SK-N-SH treated with all-trans-retinoic acid at 6 μM for 48 hours (cell line): Measurements from ENCODE around the gene PCTP.

Source experiments
- ATAC-seq: fragments of 200-7000 bp; cut with Tn5 transposase; 3 replicates; pipeline ENCODE4 v1.9.1; 2020; ENCODE audit warnings: mild to moderate bottlenecking, moderate library complexity
- ARNTL ChIP-seq: fragments of 450-650 bp; formaldehyde crosslinking; IDR thresholded peaks from 2 replicates; pipeline ENCODE4 v1.5.0; 2020; ENCODE audit warnings: low read depth, mild to moderate bottlenecking, moderate library complexity, borderline replicate concordance
- BACH2 ChIP-seq: fragments of 250-450 bp; sonication (Bioruptor Pico); IDR thresholded peaks from 2 replicates; pipeline ENCODE4 v1.9.0; 2021; ENCODE audit warnings: mild to moderate bottlenecking, borderline replicate concordance
- CSDC2 ChIP-seq: fragments of 250-450 bp; sonication (Bioruptor Pico); IDR thresholded peaks from 2 replicates; pipeline ENCODE4 v1.5.0; 2020; ENCODE audit warnings: mild to moderate bottlenecking, moderate library complexity
- ESRRG ChIP-seq: fragments of 250-450 bp; sonication (Bioruptor Pico); IDR thresholded peaks from 2 replicates; pipeline ENCODE4 v1.6.1; 2021; ENCODE audit warnings: mild to moderate bottlenecking
- GLIS3 ChIP-seq: fragments of 250-450 bp; sonication (Bioruptor Pico); IDR thresholded peaks from 2 replicates; pipeline ENCODE4 v1.5.0; 2020; ENCODE audit warnings: mild to moderate bottlenecking, moderate library complexity
- ISL1 ChIP-seq: fragments of 250-450 bp; sonication (Bioruptor Pico); IDR thresholded peaks from 2 replicates; pipeline ENCODE4 v2.1.2; 2022; ENCODE audit warnings: mild to moderate bottlenecking, moderate library complexity
- OSR1 ChIP-seq: fragments of 250-450 bp; sonication (Bioruptor Pico); IDR thresholded peaks from 2 replicates; pipeline ENCODE4 v1.8.0; 2022; ENCODE audit warnings: moderate library complexity, mild to moderate bottlenecking, inconsistent platforms
- PPARA ChIP-seq: fragments of 250-450 bp; sonication (Bioruptor Pico); IDR thresholded peaks from 2 replicates; pipeline ENCODE4 v1.5.0; 2020; ENCODE audit warnings: mild to moderate bottlenecking, borderline replicate concordance
- RARB ChIP-seq: fragments of 250-450 bp; sonication (Bioruptor Pico); IDR thresholded peaks from 2 replicates; pipeline ENCODE4 v1.8.0; 2021; ENCODE audit warnings: mild to moderate bottlenecking, moderate library complexity
- SNAI2 ChIP-seq: fragments of 250-450 bp; sonication (Bioruptor Pico); IDR thresholded peaks from 2 replicates; pipeline ENCODE4 v1.5.0; 2020; ENCODE audit warnings: mild to moderate bottlenecking, moderate library complexity
- TCF4 ChIP-seq: fragments of 250-450 bp; sonication (Bioruptor Pico); IDR thresholded peaks from 2 replicates; pipeline ENCODE4 v1.8.0; 2021; ENCODE audit warnings: mild to moderate bottlenecking, moderate library complexity, borderline replicate concordance
- TOX ChIP-seq: fragments of 250-450 bp; sonication (Bioruptor Pico); IDR thresholded peaks from 2 replicates; pipeline ENCODE4 v1.8.0; 2021; ENCODE audit warnings: mild to moderate bottlenecking, moderate library complexity, borderline replicate concordance
- ZC3H10 ChIP-seq: fragments of 250-450 bp; sonication (Bioruptor Pico); IDR thresholded peaks from 2 replicates; pipeline ENCODE4 v1.5.1; 2021; ENCODE audit warnings: mild to moderate bottlenecking, moderate library complexity
- ZFP3 ChIP-seq: fragments of 250-450 bp; sonication (Bioruptor Pico); IDR thresholded peaks from 2 replicates; pipeline ENCODE4 v1.5.0; 2020; ENCODE audit warnings: mild to moderate bottlenecking, moderate library complexity
- ZFP30 ChIP-seq: fragments of 450-650 bp; formaldehyde crosslinking; IDR thresholded peaks from 2 replicates; pipeline ENCODE4 v1.5.0; 2022; ENCODE audit warnings: mild to moderate bottlenecking, moderate library complexity
- ZNF565 ChIP-seq: fragments of 450-650 bp; formaldehyde crosslinking; conservative IDR thresholded peaks from 2 replicates; pipeline ENCODE4 v1.5.0; 2020; ENCODE audit warnings: low read depth, mild to moderate bottlenecking, moderate library complexity
- ZNF70 ChIP-seq: fragments of 450-650 bp; formaldehyde crosslinking; IDR thresholded peaks from 2 replicates; pipeline ENCODE4 v1.5.0; 2020; ENCODE audit warnings: mild to moderate bottlenecking, moderate library complexity
- ZNF8 ChIP-seq: fragments of 450-650 bp; formaldehyde crosslinking; IDR thresholded peaks from 2 replicates; pipeline ENCODE4 v1.5.0; 2020; ENCODE audit warnings: mild to moderate bottlenecking, moderate library complexity
- TF ChIP-seq, protein P1 (sequence below): fragments of 250-450 bp; sonication (Bioruptor Pico); IDR thresholded peaks from 2 replicates; pipeline ENCODE4 v1.5.1; 2021; ENCODE audit warnings: mild to moderate bottlenecking, moderate library complexity
- TF ChIP-seq, protein P2 (sequence below): fragments of 250-450 bp; sonication (Bioruptor Pico); IDR thresholded peaks from 2 replicates; pipeline ENCODE4 v1.5.1; 2020; ENCODE audit warnings: low read depth, mild to moderate bottlenecking, moderate library complexity
- TF ChIP-seq, protein P3 (sequence below): fragments of 250-450 bp; sonication (Bioruptor Pico); IDR thresholded peaks from 2 replicates; pipeline ENCODE4 v1.5.0; 2020; ENCODE audit warnings: mild to moderate bottlenecking, moderate library complexity
- TF ChIP-seq, protein P4 (sequence below): fragments of 250-450 bp; sonication (Bioruptor Pico); IDR thresholded peaks from 2 replicates; pipeline ENCODE4 v1.8.0; 2020; ENCODE audit warnings: mild to moderate bottlenecking, moderate library complexity, borderline replicate concordance
- TF ChIP-seq, protein P5 (sequence below): fragments of 250-450 bp; sonication (Bioruptor Pico); IDR thresholded peaks from 2 replicates; pipeline ENCODE4 v1.8.0; 2021; ENCODE audit warnings: low read depth, mild to moderate bottlenecking, moderate library complexity, borderline replicate concordance

Gene PCTP

DNA sequence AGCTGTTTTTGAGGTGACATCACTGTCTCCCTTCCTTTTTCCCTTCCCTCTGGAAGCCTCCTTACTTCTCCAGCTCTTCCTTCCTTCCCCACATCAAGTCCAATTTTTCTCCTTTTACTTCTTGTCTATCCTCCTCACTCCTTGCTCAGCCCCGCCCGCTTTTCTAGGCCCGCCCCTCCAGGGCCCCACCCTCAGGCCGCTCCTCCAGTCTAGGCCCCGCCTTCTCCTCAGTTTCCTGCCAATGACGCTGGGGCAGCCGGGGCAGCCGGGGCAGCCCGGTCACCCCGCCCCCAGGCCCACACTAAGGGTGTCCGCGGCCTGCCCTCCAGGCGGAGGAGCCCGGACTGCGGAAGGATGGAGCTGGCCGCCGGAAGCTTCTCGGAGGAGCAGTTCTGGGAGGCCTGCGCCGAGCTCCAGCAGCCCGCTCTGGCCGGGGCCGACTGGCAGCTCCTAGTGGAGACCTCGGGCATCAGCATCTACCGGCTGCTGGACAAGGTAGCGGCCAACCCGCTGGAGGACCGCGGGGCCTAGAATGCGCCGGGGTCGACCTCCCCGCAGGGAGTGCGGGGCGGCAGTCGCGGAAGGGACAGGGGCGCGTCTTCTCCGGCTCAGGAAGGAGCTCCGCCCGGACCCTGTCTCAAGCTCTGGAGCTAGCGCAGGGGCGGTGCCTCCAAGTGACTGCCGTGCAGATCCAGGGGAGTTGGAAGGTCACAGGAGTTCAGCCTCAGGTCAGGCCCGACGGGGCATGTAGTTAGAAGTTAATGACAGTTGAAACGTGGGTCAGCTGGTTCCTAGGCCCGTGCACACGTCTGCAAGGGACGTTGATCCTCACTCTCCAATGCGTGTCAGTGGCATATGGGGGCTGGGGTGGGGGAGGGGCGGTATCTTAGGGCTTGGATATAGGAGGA, at the start of gene PCTP:
PCTP (plus strand) TSS at position 302 of the 908 bp plus-strand sequence; CDS start at position 355, 53 bp downstream.
- no peak for TF ChIP-seq ISL1 (CRISPR knock-in tag)
- TF ChIP-seq BACH2 (CRISPR knock-in tag): no peak
- TF ChIP-seq ZNF565: no peak
- no peak for TF ChIP-seq TOX (CRISPR knock-in tag)
- no peak for TF ChIP-seq ZNF70 (CRISPR knock-in tag)
- TF ChIP-seq PPARA: no peak
- no peak; the same call in 1 of the 2 replicates for TF ChIP-seq TCF4 (CRISPR knock-in tag)
- TF ChIP-seq, protein P1, sequence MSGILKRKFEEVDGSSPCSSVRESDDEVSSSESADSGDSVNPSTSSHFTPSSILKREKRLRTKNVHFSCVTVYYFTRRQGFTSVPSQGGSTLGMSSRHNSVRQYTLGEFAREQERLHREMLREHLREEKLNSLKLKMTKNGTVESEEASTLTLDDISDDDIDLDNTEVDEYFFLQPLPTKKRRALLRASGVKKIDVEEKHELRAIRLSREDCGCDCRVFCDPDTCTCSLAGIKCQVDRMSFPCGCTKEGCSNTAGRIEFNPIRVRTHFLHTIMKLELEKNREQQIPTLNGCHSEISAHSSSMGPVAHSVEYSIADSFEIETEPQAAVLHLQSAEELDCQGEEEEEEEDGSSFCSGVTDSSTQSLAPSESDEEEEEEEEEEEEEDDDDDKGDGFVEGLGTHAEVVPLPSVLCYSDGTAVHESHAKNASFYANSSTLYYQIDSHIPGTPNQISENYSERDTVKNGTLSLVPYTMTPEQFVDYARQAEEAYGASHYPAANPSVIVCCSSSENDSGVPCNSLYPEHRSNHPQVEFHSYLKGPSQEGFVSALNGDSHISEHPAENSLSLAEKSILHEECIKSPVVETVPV: no peak
- TF ChIP-seq ESRRG (CRISPR knock-in tag): no peak
- TF ChIP-seq, protein P2, sequence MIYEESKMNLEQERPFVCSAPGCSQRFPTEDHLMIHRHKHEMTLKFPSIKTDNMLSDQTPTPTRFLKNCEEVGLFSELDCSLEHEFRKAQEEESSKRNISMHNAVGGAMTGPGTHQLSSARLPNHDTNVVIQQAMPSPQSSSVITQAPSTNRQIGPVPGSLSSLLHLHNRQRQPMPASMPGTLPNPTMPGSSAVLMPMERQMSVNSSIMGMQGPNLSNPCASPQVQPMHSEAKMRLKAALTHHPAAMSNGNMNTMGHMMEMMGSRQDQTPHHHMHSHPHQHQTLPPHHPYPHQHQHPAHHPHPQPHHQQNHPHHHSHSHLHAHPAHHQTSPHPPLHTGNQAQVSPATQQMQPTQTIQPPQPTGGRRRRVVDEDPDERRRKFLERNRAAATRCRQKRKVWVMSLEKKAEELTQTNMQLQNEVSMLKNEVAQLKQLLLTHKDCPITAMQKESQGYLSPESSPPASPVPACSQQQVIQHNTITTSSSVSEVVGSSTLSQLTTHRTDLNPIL: no peak
- TF ChIP-seq ARNTL: no peak
- TF ChIP-seq, protein P3, sequence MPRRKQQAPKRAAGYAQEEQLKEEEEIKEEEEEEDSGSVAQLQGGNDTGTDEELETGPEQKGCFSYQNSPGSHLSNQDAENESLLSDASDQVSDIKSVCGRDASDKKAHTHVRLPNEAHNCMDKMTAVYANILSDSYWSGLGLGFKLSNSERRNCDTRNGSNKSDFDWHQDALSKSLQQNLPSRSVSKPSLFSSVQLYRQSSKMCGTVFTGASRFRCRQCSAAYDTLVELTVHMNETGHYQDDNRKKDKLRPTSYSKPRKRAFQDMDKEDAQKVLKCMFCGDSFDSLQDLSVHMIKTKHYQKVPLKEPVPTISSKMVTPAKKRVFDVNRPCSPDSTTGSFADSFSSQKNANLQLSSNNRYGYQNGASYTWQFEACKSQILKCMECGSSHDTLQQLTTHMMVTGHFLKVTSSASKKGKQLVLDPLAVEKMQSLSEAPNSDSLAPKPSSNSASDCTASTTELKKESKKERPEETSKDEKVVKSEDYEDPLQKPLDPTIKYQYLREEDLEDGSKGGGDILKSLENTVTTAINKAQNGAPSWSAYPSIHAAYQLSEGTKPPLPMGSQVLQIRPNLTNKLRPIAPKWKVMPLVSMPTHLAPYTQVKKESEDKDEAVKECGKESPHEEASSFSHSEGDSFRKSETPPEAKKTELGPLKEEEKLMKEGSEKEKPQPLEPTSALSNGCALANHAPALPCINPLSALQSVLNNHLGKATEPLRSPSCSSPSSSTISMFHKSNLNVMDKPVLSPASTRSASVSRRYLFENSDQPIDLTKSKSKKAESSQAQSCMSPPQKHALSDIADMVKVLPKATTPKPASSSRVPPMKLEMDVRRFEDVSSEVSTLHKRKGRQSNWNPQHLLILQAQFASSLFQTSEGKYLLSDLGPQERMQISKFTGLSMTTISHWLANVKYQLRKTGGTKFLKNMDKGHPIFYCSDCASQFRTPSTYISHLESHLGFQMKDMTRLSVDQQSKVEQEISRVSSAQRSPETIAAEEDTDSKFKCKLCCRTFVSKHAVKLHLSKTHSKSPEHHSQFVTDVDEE: peak; percentile 81; the same call in 1 of the 2 replicates
- TF ChIP-seq RARB (CRISPR knock-in tag): no peak
- no peak for TF ChIP-seq OSR1 (CRISPR knock-in tag)
- no peak for TF ChIP-seq SNAI2 (CRISPR knock-in tag)
- TF ChIP-seq ZFP3 (CRISPR knock-in tag): peak; percentile 82
- TF ChIP-seq, protein P4, sequence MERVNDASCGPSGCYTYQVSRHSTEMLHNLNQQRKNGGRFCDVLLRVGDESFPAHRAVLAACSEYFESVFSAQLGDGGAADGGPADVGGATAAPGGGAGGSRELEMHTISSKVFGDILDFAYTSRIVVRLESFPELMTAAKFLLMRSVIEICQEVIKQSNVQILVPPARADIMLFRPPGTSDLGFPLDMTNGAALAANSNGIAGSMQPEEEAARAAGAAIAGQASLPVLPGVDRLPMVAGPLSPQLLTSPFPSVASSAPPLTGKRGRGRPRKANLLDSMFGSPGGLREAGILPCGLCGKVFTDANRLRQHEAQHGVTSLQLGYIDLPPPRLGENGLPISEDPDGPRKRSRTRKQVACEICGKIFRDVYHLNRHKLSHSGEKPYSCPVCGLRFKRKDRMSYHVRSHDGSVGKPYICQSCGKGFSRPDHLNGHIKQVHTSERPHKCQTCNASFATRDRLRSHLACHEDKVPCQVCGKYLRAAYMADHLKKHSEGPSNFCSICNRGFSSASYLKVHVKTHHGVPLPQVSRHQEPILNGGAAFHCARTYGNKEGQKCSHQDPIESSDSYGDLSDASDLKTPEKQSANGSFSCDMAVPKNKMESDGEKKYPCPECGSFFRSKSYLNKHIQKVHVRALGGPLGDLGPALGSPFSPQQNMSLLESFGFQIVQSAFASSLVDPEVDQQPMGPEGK (CRISPR knock-in tag): peak; percentile 50; the same call in 1 of the 2 replicates
- 0 out of 2 replicates have a peak, but pooled peaks have one; percentile 86 for TF ChIP-seq GLIS3 (CRISPR knock-in tag)
- TF ChIP-seq ZNF8 (CRISPR knock-in tag): no peak
- 0 out of 2 replicates have a peak, but pooled peaks have one; percentile 71 for TF ChIP-seq CSDC2 (CRISPR knock-in tag)
- TF ChIP-seq, protein P5, sequence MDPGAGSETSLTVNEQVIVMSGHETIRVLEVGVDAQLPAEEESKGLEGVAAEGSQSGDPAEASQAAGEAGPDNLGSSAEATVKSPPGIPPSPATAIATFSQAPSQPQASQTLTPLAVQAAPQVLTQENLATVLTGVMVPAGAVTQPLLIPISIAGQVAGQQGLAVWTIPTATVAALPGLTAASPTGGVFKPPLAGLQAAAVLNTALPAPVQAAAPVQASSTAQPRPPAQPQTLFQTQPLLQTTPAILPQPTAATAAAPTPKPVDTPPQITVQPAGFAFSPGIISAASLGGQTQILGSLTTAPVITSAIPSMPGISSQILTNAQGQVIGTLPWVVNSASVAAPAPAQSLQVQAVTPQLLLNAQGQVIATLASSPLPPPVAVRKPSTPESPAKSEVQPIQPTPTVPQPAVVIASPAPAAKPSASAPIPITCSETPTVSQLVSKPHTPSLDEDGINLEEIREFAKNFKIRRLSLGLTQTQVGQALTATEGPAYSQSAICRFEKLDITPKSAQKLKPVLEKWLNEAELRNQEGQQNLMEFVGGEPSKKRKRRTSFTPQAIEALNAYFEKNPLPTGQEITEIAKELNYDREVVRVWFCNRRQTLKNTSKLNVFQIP: no peak
- TF ChIP-seq ZFP30 (CRISPR knock-in tag): no peak
- no peak for TF ChIP-seq ZC3H10 (CRISPR knock-in tag)
- peak; percentile 98 for ATAC-seq

DNA sequence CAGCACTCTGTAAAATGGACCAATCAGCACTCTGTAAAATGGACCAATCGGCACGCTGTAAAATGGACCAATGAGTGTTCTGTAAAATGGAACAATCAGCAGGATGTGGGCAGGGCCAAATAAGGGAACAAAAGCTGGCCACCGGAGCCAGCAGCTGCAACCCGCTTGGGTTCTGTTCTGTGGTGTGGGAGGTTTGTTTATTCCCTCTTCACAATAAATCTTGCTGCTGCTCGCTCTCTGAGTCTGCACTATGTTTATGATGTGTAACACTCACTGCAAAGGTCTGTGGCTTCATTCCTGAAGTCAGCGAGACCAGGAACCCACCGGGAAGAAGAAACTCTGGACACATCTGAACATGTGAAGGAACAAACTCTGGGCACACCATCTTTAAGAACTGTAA, 48.7 kb upstream of the PCTP start:
- no peak for ATAC-seq
- TF ChIP-seq CSDC2 (CRISPR knock-in tag): no peak
- TF ChIP-seq, protein P4 (CRISPR knock-in tag): no peak
- TF ChIP-seq, protein P5: no peak
- TF ChIP-seq ZNF8 (CRISPR knock-in tag): no peak
